BJ (cell line): Measurements from ENCODE around the gene PIH1D1. TPM values are rescaled to one million over a fixed set of nuclear protein-coding genes. Genes with fewer than 3 reads are reported as not detected.

Experiments used
- CTCF ChIA-PET: fragments of 350-600 bp; formaldehyde crosslinking; extraction: SDS; loops from one replicate; lab custom pipeline; 2021; ENCODE audit warnings: antibody characterized with exemption, inconsistent platforms; lab: Yijun Ruan, JAX
- POLR2A ChIA-PET: fragments of 300-600 bp; sonication (Branson Sonifier 250); formaldehyde crosslinking; extraction: SDS; loops from one replicate; lab custom pipeline; 2021; ENCODE audit warnings: antibody characterized with exemption; lab: Charles Lee
- DNase-seq: peaks from one replicate; pipeline ENCODE4 v3.0.0-alpha.2; 2011; ENCODE audit warnings: low read depth
- H3K27me3 ChIP-seq: 2 replicates; pipeline ENCODE4 v1.6.0; 2011; ENCODE audit warnings: low read length; ENCODE audit not compliant: control insufficient read depth, insufficient read depth
- H3K36me3 ChIP-seq: 2 replicates; pipeline ENCODE4 v1.5.1; 2011; ENCODE audit warnings: low read length; ENCODE audit not compliant: control insufficient read depth, insufficient read depth
- H3K4me3 ChIP-seq: 2 replicates; pipeline ENCODE4 v1.5.1; 2011; ENCODE audit warnings: low read depth, mild to moderate bottlenecking, control low read depth, low read length
- CTCF ChIP-seq: IDR thresholded peaks from 2 replicates; pipeline ENCODE4 v1.5.1; 2011; ENCODE audit warnings: low read depth, mild to moderate bottlenecking, control low read depth, inconsistent platforms, low read length, moderate library complexity; ENCODE audit not compliant: insufficient read depth
- polyA plus RNA-seq: library from polyadenylated mRNA; depleted of rRNA; stranded (reverse); fragments of >200 nt; gene quantifications from 2 replicates; pipeline ENCODE4 v1.2.3, GENCODE V29; 2011

PIH1D1 gene
- polyA plus RNA-seq, 1 experiment = 75.8 TPM

GRCh38 chr19:49409441-49410029 is 42.1 kb downstream of the PIH1D1 start:
- no peaks in the 10 kb centered on the region for H3K36me3 ChIP-seq
- CTCF ChIA-PET = interaction anchor here (0.6 to 1.6 kb wide), 2 partner anchors 18 to 152 kb away, joined by 3 to 6 read pairs; no protein-coding TSS in a partner anchor
- POLR2A ChIA-PET = no interaction called here
- H3K4me3 ChIP-seq = no peak overlapping the region
- DNase-seq = no peak
- TF ChIP-seq CTCF = no peak
- H3K27me3 ChIP-seq = peaks cover 1% of the 10 kb centered on the region

DNA sequence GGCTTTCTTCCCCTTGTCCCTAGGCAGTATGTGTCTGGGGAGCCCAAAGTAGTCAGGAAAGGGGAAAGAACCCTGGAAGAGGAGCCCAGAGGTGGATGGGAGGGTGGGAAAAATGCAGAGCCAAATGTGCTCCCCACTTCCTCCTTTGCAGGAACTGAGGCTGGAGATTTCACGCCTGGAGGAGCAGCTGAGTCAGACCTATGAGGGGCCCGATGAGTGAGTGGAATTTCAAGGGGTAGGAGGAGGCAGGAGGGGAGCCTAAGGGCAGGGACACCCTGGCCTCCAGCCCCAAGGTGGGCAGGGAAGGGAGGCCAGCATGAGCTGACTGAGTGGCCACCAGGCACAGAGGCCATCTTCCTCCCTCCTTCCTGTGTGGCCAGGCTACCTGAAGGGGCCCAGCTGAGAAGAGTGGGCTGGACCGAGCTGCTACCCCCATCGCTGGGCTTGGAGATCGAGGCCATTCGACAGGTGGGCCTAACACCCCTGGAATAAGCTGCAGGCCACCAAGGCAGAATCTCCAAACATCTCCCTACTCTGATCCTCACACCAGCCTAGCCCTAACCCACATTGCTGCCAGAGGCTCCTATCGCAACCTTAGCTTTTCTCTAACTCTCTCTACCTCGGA is 42.7 kb downstream of the PIH1D1 start:
- POLR2A ChIA-PET = no interaction called here
- CTCF ChIA-PET = interaction anchor here (0.6 to 1.6 kb wide), 3 partner anchors 17 to 151 kb away, joined by 3 to 6 read pairs (median 3); no protein-coding TSS in a partner anchor
- peaks cover 1% of the 10 kb centered on the region for H3K27me3 ChIP-seq
- no peak overlapping the region for H3K4me3 ChIP-seq
- no peak for DNase-seq
- no peak for TF ChIP-seq CTCF
- no peaks in the 10 kb centered on the region for H3K36me3 ChIP-seq

DNA sequence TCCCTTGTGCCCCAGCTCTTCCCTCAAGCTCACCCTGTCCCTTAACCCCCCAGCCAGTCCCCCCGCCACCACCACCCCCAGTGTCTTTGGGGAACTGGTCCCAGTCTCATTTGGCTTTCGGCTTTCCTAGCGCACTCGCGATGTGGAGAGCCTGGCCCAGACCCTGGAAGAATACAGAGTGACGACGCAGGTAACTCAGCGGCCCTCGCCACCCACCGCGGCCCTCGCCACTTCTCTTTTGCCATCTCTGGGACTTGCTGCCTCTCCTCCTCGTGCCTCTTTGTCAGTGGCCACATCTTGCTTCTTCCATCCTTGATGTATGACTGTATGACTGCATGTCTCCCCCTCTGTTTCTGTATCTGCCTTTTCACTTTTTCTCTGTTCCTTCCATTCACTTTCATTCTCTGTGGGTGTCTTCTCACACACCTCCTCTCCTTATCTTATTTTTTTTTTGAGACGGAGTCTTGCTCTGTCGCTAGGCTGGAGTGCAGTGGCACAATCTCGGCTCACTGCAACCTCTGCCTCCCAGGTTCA is 44.1 kb downstream of the PIH1D1 start:
- no peaks in the 10 kb centered on the region for H3K36me3 ChIP-seq
- POLR2A ChIA-PET = no interaction called here
- TF ChIP-seq CTCF = no peak
- DNase-seq = no peak
- no peak overlapping the region for H3K4me3 ChIP-seq
- peaks cover 1% of the 10 kb centered on the region for H3K27me3 ChIP-seq
- CTCF ChIA-PET = no interaction called here

DNA sequence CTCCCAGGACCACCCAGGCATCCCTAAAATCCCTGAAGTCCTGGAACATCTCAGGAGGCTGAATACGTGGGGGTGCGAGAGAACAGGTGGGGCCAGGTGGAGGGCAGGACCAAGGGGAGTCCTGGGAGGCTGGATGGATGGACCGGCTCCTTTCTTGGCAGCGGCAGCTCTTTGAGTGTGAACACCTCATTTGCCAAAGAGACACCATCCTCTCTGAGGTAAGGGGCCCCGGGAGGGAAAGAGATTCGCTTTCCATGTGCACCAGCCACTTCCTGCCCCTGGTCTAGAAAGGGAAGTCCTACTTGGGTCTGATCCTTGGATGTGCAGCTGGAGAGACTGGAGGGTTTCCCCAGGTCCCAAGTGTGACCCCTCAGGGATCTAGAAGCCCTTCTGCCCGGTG is 44.5 kb downstream of the PIH1D1 start:
- H3K27me3 ChIP-seq = peaks cover 1% of the 10 kb centered on the region; the same call in 1 of the 2 replicates
- ChIA-PET POLR2A (no interaction called here), CTCF (no interaction called here)
- DNase-seq = no peak
- no peak overlapping the region for H3K4me3 ChIP-seq
- H3K36me3 ChIP-seq = no peaks in the 10 kb centered on the region
- TF ChIP-seq CTCF = no peak

DNA sequence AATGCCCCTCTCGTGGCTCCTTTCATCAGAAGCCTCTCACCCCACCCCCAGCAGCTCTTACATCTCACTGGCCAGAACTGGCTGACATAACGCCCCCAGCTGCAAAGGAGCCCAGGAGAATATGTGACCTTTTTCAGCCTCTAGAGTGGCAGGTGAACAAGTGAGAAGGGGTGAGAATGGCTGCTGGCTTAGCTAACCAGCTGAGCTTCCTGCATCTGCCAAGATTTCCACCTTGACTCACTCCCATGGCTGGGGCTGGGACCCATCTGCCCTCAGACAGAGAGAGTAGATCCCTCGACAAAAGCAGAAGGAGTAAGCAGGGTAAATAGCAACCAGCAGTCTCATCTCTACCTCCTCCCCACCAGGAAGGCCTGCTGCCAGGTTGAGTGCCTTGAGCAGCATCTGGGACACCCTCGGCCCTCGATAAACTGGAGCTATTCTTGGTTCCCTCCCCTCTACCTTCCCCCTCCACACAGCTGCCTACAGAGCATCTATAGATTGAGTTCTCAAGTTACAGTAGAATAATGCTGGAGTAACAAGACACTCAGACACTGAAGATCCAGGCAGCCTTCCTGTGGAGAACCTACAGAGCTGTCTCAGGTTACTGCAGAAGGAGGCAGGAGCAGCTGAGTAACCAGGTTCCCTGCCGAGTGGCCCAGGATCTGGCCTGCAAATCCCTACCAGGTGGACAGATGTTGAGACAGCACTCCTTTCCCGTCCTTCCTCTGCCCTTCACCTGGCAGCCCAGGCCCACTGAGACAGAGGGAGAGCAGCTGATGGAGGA is 48.0 kb downstream of the PIH1D1 start:
- ChIA-PET CTCF (interaction anchor here (0.8 to 1.1 kb wide), 5 partner anchors 12 to 47 kb away, joined by 3 to 4 read pairs (median 3); partner anchors contain the start of gene PIH1D1), POLR2A (no interaction called here)
- no peak for DNase-seq
- H3K27me3 ChIP-seq = peaks cover 4% of the 10 kb centered on the region
- TF ChIP-seq CTCF = no peak
- no peak overlapping the region for H3K4me3 ChIP-seq
- H3K36me3 ChIP-seq = no peaks in the 10 kb centered on the region
